K562 (cell line): Measurements from ENCODE around the gene DYNC1I1. TPM values are rescaled to one million over a fixed set of nuclear protein-coding genes. Genes with fewer than 3 reads are reported as not detected.

Experiments used
- ATAC-seq: fragments of 200-7000 bp; cut with Tn5 transposase; 3 replicates; pipeline ENCODE4 v1.9.1; 2020; ENCODE audit warnings: moderate library complexity
- Bru-seq: library from RNA; stranded (reverse); fragments of 400-500 nt; gene quantifications from one replicate; lab custom pipeline; 2021; lab: Mats Ljungman, UMichigan
- BruChase-seq, 2 experiments: library from RNA; stranded (reverse); fragments of 400-500 nt; gene quantifications; one replicate each; lab custom pipeline; 2021; lab: Mats Ljungman, UMichigan
- BruUV-seq: library from RNA; stranded (reverse); fragments of 400-500 nt; replicated peaks from 2 replicates; lab custom pipeline; 2021; lab: Mats Ljungman, UMichigan
- CTCF ChIA-PET: fragments of 300-600 bp; formaldehyde crosslinking; extraction: SDS; loops from one replicate; lab custom pipeline; 2021; ENCODE audit warnings: low intra/inter-chr PET ratio; lab: Yijun Ruan, JAX
- POLR2A ChIA-PET: fragments of 300-600, 350-650 bp; sonication (Branson Sonifier 250); formaldehyde crosslinking; extraction: SDS; loops from one replicate; lab custom pipeline; 2021; ENCODE audit warnings: antibody characterized with exemption, inconsistent platforms; lab: Yijun Ruan, JAX
- DNase-seq, 4 experiments: peaks; one replicate each; pipeline versions ENCODE4 v3.0.0 to v3.0.0-alpha.2; 2011 to 2018; ENCODE audit warnings: low spot score in 3 of 4, mixed read lengths in 3 of 4; ENCODE audit errors: extremely low read depth in 1 of 4
- FAIRE-seq: peaks from 2 replicates; lab custom pipeline; 2011; peaks lifted over from hg19 to GRCh38; lab: Jason Lieb, UNC
- H2AFZ ChIP-seq: 2 replicates; pipeline ENCODE4 v1.6.0; 2011; ENCODE audit warnings: low read depth, low read length, control low read depth, inconsistent platforms
- H3K27ac ChIP-seq: fragments of 200-600 bp; 3 replicates; pipeline ENCODE4 v1.8.0; 2011; ENCODE audit warnings: low read depth, mild to moderate bottlenecking, control low read depth, inconsistent platforms, low read length, moderate library complexity, mixed read lengths; ENCODE audit errors: extremely low read depth
- H3K27me3 ChIP-seq, 2 experiments: fragments of 300-600 bp in 1 of 2; 2 replicates in 1 of 2; 3 replicates in 1 of 2; pipeline versions ENCODE4 v1.6.0 to v1.8.0; 2011; ENCODE audit warnings: inconsistent platforms in 2 of 2, low read length in 2 of 2, mild to moderate bottlenecking in 1 of 2, mixed read lengths in 1 of 2, moderate library complexity in 1 of 2; ENCODE audit not compliant: control insufficient read depth in 2 of 2, insufficient read depth in 2 of 2
- H3K36me3 ChIP-seq: fragments of 300-600 bp; 3 replicates; pipeline ENCODE4 v1.8.0; 2011; ENCODE audit warnings: mild to moderate bottlenecking, low read length, inconsistent platforms; ENCODE audit not compliant: control insufficient read depth, insufficient read depth
- H3K4me1 ChIP-seq, 2 experiments: fragments of 200-600 bp in 1 of 2; replicated peaks in 1 of 2; 2 replicates in 1 of 2; 3 replicates in 1 of 2; pipeline versions ENCODE4 v1.5.1 to v1.8.0; 2011; ENCODE audit warnings: inconsistent platforms in 2 of 2, low read length in 2 of 2, mild to moderate bottlenecking in 1 of 2, mixed read lengths in 1 of 2, moderate library complexity in 1 of 2; ENCODE audit not compliant: control insufficient read depth in 2 of 2, insufficient read depth in 2 of 2
- H3K4me2 ChIP-seq: 2 replicates; pipeline ENCODE4 v1.6.1; 2011; ENCODE audit warnings: low read length, control low read depth, inconsistent platforms, mixed read lengths; ENCODE audit not compliant: insufficient read depth
- H3K4me3 ChIP-seq: fragments of 200-600 bp; sonication (generic), shearing (Covaris generic); 2 replicates; pipeline ENCODE4 v1.5.1; 2016; ENCODE audit warnings: control low read depth, inconsistent platforms
- H3K79me2 ChIP-seq: fragments of 200-600 bp; 3 replicates; pipeline ENCODE4 v1.8.0; 2011; ENCODE audit warnings: low read length, inconsistent platforms; ENCODE audit not compliant: control insufficient read depth, insufficient read depth
- H3K9ac ChIP-seq, 2 experiments: 2 replicates each; pipeline versions ENCODE4 v1.6.0 to v1.6.1; 2011; ENCODE audit warnings: low read depth in 2 of 2, low read length in 2 of 2, control low read depth in 1 of 2, inconsistent platforms in 1 of 2, mild to moderate bottlenecking in 1 of 2, mixed read lengths in 1 of 2; ENCODE audit not compliant: insufficient read depth in 1 of 2
- H3K9me1 ChIP-seq: one replicate; pipeline ENCODE4 v1.6.0; 2011; ENCODE audit warnings: inconsistent platforms, mild to moderate bottlenecking, low read length, moderate library complexity; ENCODE audit not compliant: control insufficient read depth, insufficient read depth
- H3K9me3 ChIP-seq: replicated peaks from 2 replicates; pipeline ENCODE4 v1.5.1; 2011; ENCODE audit warnings: low read depth, low read length, inconsistent platforms; ENCODE audit not compliant: control insufficient read depth, insufficient read depth
- H4K20me1 ChIP-seq: replicated peaks from 2 replicates; pipeline ENCODE4 v1.6.1; 2011; ENCODE audit warnings: low read length, inconsistent platforms, mixed read lengths; ENCODE audit not compliant: control insufficient read depth, insufficient read depth
- CUX1 ChIP-seq: fragments of 200-800 bp; sonication (Bioruptor generic); IDR thresholded peaks from 2 replicates; pipeline ENCODE4 v1.6.1; 2016; ENCODE audit warnings: missing genetic modification characterization, missing compliant biosample characterization
- MTA3 ChIP-seq: fragments of 450-650 bp; formaldehyde crosslinking; IDR thresholded peaks from 2 replicates; pipeline ENCODE4 v1.6.1; 2017; ENCODE audit warnings: mild to moderate bottlenecking, borderline replicate concordance
- NFE2 ChIP-seq: IDR thresholded peaks from 2 replicates; pipeline ENCODE4 v1.6.1; 2014; ENCODE audit warnings: antibody characterized with exemption, low read depth
- RFX1 ChIP-seq: fragments of 450-650 bp; IDR thresholded peaks from 2 replicates; pipeline ENCODE4 v1.6.1; 2016; ENCODE audit warnings: mild to moderate bottlenecking, moderate library complexity
- ZNF263 ChIP-seq: sonication (generic); formaldehyde crosslinking; IDR thresholded peaks from 2 replicates; pipeline ENCODE4 v1.8.0; 2022; ENCODE audit warnings: mild to moderate bottlenecking, missing genetic modification reagents, borderline replicate concordance
- ZNF41 ChIP-seq: fragments of 250-450 bp; sonication (Bioruptor Pico); conservative IDR thresholded peaks from 2 replicates; pipeline ENCODE4 v1.4.0; 2020; ENCODE audit warnings: mild to moderate bottlenecking
- WGBS: fragments of 100-300 bp; shearing (Covaris generic); methylation state at CpG from one replicate; pipeline ENCODE4 v1.1.6; 2016; ENCODE audit warnings: low coverage, mixed read lengths; ENCODE audit not compliant: insufficient coverage; ENCODE audit errors: missing lambda C conversion rate; 5-methylcytosine and 5-hydroxymethylcytosine counted together
- in situ Hi-C: fragments of 300-500 bp; cut with MboI; formaldehyde crosslinking; loops from 4 replicates; pipeline ENCODE4 v1.15.0; 2018; ENCODE audit warnings: inconsistent platforms, mixed read lengths
- intact Hi-C: fragments of 100-400 bp; cut with micrococcal nuclease; formaldehyde crosslinking; loops from 2 replicates; pipeline ENCODE4 v1.14.2; 2022
- long read RNA-seq, 3 experiments: library from polyadenylated mRNA in 2 of 3; library from RNA in 1 of 3; unstranded in 2 of 3; stranded (forward) in 1 of 3; transcript quantifications; one replicate each; pipeline ENCODE4 v2.0.0, GENCODE V29; 2019 to 2022
- polyA minus RNA-seq, 3 experiments: library from RNA; depleted of rRNA, polyadenylated mRNA; stranded (reverse); fragments of >200 nt; gene quantifications; 2 replicates each; pipeline ENCODE4 v1.2.3, GENCODE V29; 2011
- polyA plus RNA-seq, 8 experiments: library from polyadenylated mRNA; depleted of rRNA in 4 of 8; stranded (reverse) in 5 of 8; unstranded in 3 of 8; fragments of >200 nt; fragmentation: Nextera tagmentation in 2 of 8; fragmentation: Illumina TruSeq in 1 of 8; extraction: Ambion mirVana in 2 of 8; extraction: Trizol in 1 of 8; gene quantifications; 2 replicates each; pipeline versions ENCODE4 v1.2.1 to v1.2.3, GENCODE V29; 2011 to 2014; ENCODE audit warnings: inconsistent platforms in 1 of 8, missing spikeins in 1 of 8
- total RNA-seq, 7 experiments: library from RNA; depleted of rRNA in 6 of 7; stranded (reverse); fragments of >200 nt in 6 of 7; fragmentation: Illumina TruSeq in 2 of 7; extraction: Trizol in 2 of 7; gene quantifications; 2 replicates each; pipeline versions ENCODE4 v1.2.1 to v1.2.3, GENCODE V29; 2011 to 2021; ENCODE audit warnings: low replicate concordance in 1 of 7
- TF ChIP-seq, protein P1 (sequence below), 2 experiments: IDR thresholded peaks; 2 replicates each; pipeline ENCODE4 v1.6.1; 2011; ENCODE audit warnings: borderline replicate concordance in 1 of 2, control low read depth in 1 of 2, low read depth in 1 of 2, low read length in 1 of 2, mild to moderate bottlenecking in 1 of 2, mixed read lengths in 1 of 2, moderate library complexity in 1 of 2; ENCODE audit not compliant: insufficient read depth in 1 of 2, insufficient read length in 1 of 2, poor library complexity in 1 of 2, severe bottlenecking in 1 of 2; ENCODE audit errors: extremely low read depth in 1 of 2
- TF ChIP-seq, protein P2 (sequence below), 2 experiments: fragments of 450-650 bp; IDR thresholded peaks; 2 replicates each; pipeline ENCODE4 v1.6.1; 2016

DYNC1I1 gene
- 1.0 and 3.7 TPM in 2 replicates for total RNA-seq (2011; cell fraction: chromatin; rRNA removed; ENCODE audit: low replicate concordance)
- 0.33 and 0.53 TPM in 2 replicates for total RNA-seq (2011; cell fraction: nucleolus; rRNA removed)
- total RNA-seq (2011; cell fraction: nucleoplasm; rRNA removed): 1.2 and 1.5 TPM in 2 replicates
- 0.08 and 1.5 TPM in 2 replicates for total RNA-seq (2014; rRNA removed)
- total RNA-seq (2014; rRNA removed; fragmentation: Illumina TruSeq; extraction: Trizol): 0.33 and 0.64 TPM in 2 replicates
- 0.41 and 1.2 TPM in 2 replicates for total RNA-seq (2015; rRNA removed; fragmentation: Illumina TruSeq; extraction: Trizol)
- 0.22 and 0.54 TPM in 2 replicates for total RNA-seq (2021)
- 0.07 and 0.64 TPM in 2 replicates for polyA plus RNA-seq (2011; rRNA removed)
- 0.03 and 0.24 TPM in 2 replicates for polyA plus RNA-seq (2011; cell fraction: cytosol; rRNA removed)
- polyA plus RNA-seq (2011; cell fraction: nucleus; rRNA removed): 0.10 and 0.18 TPM in 2 replicates
- 0.56 and 1.6 TPM in 2 replicates for polyA plus RNA-seq (2012)
- polyA plus RNA-seq (2014; fragmentation: Illumina TruSeq; extraction: Trizol): 0.40 and 0.70 TPM in 2 replicates
- polyA plus RNA-seq (2014; fragmentation: Nextera tagmentation; extraction: Ambion mirVana): under 1 TPM; 0.24 to 0.28 TPM
- 0.16 and 0.44 TPM in 2 replicates for polyA plus RNA-seq (2014; rRNA removed)
- 0.33 and 0.60 TPM in 2 replicates for polyA minus RNA-seq (2011; rRNA and poly(A)+ RNA removed)
- polyA minus RNA-seq (2011; cell fraction: cytosol; rRNA and poly(A)+ RNA removed): not detected in 2 replicates
- polyA minus RNA-seq (2011; cell fraction: nucleus; rRNA and poly(A)+ RNA removed): 0.44 and 0.81 TPM in 2 replicates
- percentile 27 among the genes with signal in this experiment for Bru-seq, nascent RNA
- percentile 36 among the genes with signal in this experiment for BruChase-seq, experiment 1, labeled RNA remaining after a 2-hour chase
- percentile 35 among the genes with signal in this experiment for BruChase-seq, experiment 2, labeled RNA remaining after a 6-hour chase
- long read RNA-seq, experiment 1, partial matches to known transcripts: 0 of 3 reads
- long read RNA-seq, experiment 1, other reads (novel, unspliced or antisense): 3 of 3 reads
- long read RNA-seq, experiment 2, partial matches to known transcripts: 0 of 1 reads
- long read RNA-seq, experiment 2, other reads (novel, unspliced or antisense): 1 of 1 reads
- long read RNA-seq, experiment 3, partial matches to known transcripts: 0 of 1 reads
- long read RNA-seq, experiment 3, other reads (novel, unspliced or antisense): 1 of 1 reads

DNA sequence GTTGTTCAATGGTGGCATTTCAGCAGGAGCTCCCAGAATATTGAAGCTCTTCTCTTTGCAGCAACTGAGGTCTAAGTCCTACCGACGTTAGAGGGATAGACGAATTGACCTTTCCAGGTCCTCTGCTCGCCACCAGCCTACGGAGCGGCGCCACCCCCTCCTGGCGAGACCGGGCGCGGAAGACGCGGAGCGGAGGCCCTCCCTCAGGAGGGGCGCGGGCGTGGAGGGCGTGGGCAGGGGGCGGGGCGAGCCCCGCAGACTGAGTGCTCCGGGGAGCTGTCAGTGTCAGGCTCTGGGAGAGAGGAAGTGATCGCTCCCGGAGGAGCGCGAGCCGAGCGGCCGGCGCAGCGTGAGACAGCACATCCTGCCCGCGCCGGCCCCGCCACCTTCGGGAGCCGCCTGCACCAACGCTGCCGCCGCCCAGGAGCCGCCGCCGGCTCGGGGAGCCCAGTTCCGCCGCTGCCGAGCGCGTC is at the start of gene DYNC1I1:
TSS of gene DYNC1I1 (plus strand) at position 257 of the 473 bp plus-strand sequence. CDS start 32,176 bp downstream, outside the sequence.
- WGBS: under 1% methylated on average over 28 of the region's 49 CpGs
- BruUV-seq: no TSS peak
- Histone ChIP-seq H2AFZ (peak within 1 kb of the TSS; percentile 69), H3K4me2 (peak within 1 kb of the TSS; percentile 73), H4K20me1 (no peaks in the 10 kb centered on the region), H3K27me3 (peaks cover 13 to 23% of the 10 kb centered on the region in 2 experiments), H3K27ac (no peak within 1 kb of the TSS), H3K79me2 (no peaks in the 10 kb centered on the region), H3K36me3 (no peaks in the 10 kb centered on the region), H3K4me3 (peak within 1 kb of the TSS; percentile 42), H3K4me1 (peaks cover 0 to 11% of the 10 kb centered on the region in 2 experiments; a peak in 3 of 5 replicates), H3K9me3 (no peaks in the 10 kb centered on the region), H3K9me1 (no peaks in the 10 kb centered on the region), H3K9ac (peak within 1 kb of the TSS in 1 of 2 experiments; percentile 81; a peak in 3 of 4 replicates)
- ChIA-PET CTCF (no interaction called here), POLR2A (interaction anchor here (0.6 to 1.7 kb wide), 3 partner anchors 11 to 1416 kb away, joined by 3 to 5 read pairs (median 3); no protein-coding TSS in a partner anchor)
- in situ Hi-C loops: no loop called here
- peak; percentile 84 to 87 (median 85) for DNase-seq
- FAIRE-seq: no peak
- intact Hi-C loops: no loop called here
- ATAC-seq: peak; percentile 99
- TF ChIP-seq, protein P1, sequence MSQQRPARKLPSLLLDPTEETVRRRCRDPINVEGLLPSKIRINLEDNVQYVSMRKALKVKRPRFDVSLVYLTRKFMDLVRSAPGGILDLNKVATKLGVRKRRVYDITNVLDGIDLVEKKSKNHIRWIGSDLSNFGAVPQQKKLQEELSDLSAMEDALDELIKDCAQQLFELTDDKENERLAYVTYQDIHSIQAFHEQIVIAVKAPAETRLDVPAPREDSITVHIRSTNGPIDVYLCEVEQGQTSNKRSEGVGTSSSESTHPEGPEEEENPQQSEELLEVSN (IDR thresholded peaks at IDR 0.05; ENCODE audit: borderline replicate concordance in 1 of 2, extremely low read depth in 1 of 2, insufficient read depth in 1 of 2, insufficient read length in 1 of 2, low read depth in 1 of 2, low read length in 1 of 2, poor library complexity in 1 of 2, severe bottlenecking in 1 of 2): peak in 1 of 2 experiments; percentile 63
- TF ChIP-seq MTA3: 0 out of 2 replicates have a peak, but pooled peaks have one; percentile 29
- no peak for TF ChIP-seq ZNF41 (CRISPR knock-in tag)
- TF ChIP-seq, protein P2, sequence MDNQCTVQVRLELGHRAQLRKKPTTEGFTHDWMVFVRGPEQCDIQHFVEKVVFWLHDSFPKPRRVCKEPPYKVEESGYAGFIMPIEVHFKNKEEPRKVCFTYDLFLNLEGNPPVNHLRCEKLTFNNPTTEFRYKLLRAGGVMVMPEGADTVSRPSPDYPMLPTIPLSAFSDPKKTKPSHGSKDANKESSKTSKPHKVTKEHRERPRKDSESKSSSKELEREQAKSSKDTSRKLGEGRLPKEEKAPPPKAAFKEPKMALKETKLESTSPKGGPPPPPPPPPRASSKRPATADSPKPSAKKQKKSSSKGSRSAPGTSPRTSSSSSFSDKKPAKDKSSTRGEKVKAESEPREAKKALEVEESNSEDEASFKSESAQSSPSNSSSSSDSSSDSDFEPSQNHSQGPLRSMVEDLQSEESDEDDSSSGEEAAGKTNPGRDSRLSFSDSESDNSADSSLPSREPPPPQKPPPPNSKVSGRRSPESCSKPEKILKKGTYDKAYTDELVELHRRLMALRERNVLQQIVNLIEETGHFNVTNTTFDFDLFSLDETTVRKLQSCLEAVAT (IDR thresholded peaks at IDR 0.05): no peak
- TF ChIP-seq ZNF263 (CRISPR knock-in tag): peak; percentile 67; the same call in 1 of the 2 replicates
- TF ChIP-seq NFE2: peak; percentile 62
- no peak for TF ChIP-seq RFX1
- TF ChIP-seq CUX1 (CRISPR knock-in tag): no peak
